T-cell (primary cell): ENCODE results near the gene NEGR1. TPM values are rescaled to one million over a fixed set of nuclear protein-coding genes. Genes with fewer than 3 reads are reported as not detected.

Source experiments
- ATAC-seq, 4 experiments: fragments of 200-7000 bp in 3 of 4; fragments of 150-1000 bp in 1 of 4; cut with Tn5 transposase; replicated peaks in 1 of 4; 1 replicate in 3 of 4; 2 replicates in 1 of 4; pipeline ENCODE4 v1.10.0; 2021; ENCODE audit warnings: moderate library complexity in 3 of 4, mild to moderate bottlenecking in 2 of 4, moderate number of reproducible peaks in 1 of 4
- CTCF ChIA-PET, 2 donors: fragments of 300-600 bp; sonication (Branson Sonifier 250); formaldehyde crosslinking; loops; one replicate each; lab custom pipeline; 2022; ENCODE audit warnings: antibody characterized with exemption in 2 of 2; lab: Charles Lee
- POLR2A ChIA-PET, 2 donors: fragments of 300-600 bp; sonication (Branson Sonifier 250); formaldehyde crosslinking; loops; one replicate each; lab custom pipeline; 2022; ENCODE audit warnings: antibody characterized with exemption in 2 of 2; lab: Charles Lee
- DNase-seq, 35 experiments: peaks; one replicate each; pipeline versions ENCODE4 v3.0.0 to v3.0.0-alpha.2; 2013 to 2023
- H3K27ac ChIP-seq: one replicate; pipeline ENCODE4 v1.5.1; 2013; ENCODE audit warnings: low read length
- H3K27me3 ChIP-seq, 2 experiments: replicated peaks in 1 of 2; 1 replicate in 1 of 2; 2 replicates in 1 of 2; pipeline versions ENCODE4 v1.6.1 to v1.7.0; 2013; ENCODE audit warnings: low read length in 1 of 2, mixed read lengths in 1 of 2; ENCODE audit not compliant: control insufficient read depth in 2 of 2, insufficient read depth in 2 of 2; ENCODE audit errors: extremely low read depth in 1 of 2
- H3K36me3 ChIP-seq, 2 donors: 1 replicate in 1 of 2; 2 replicates in 1 of 2; pipeline versions ENCODE4 v1.6.1 to v1.7.0; 2013; ENCODE audit warnings: low read length in 1 of 2; ENCODE audit not compliant: control insufficient read depth in 2 of 2, insufficient read depth in 1 of 2; ENCODE audit errors: extremely low read depth in 1 of 2
- H3K4me1 ChIP-seq, 2 experiments: 1 replicate in 1 of 2; 2 replicates in 1 of 2; pipeline versions ENCODE4 v1.6.1 to v1.7.0; 2013; ENCODE audit warnings: low read length in 2 of 2, mixed read lengths in 1 of 2; ENCODE audit not compliant: insufficient read depth in 2 of 2, control insufficient read depth in 1 of 2; ENCODE audit errors: extremely low read depth in 1 of 2
- H3K4me3 ChIP-seq, 2 donors: 1 replicate in 1 of 2; 2 replicates in 1 of 2; pipeline versions ENCODE4 v1.5.1 to v1.7.0; 2013; ENCODE audit warnings: mild to moderate bottlenecking in 2 of 2, low read length in 1 of 2, moderate library complexity in 1 of 2; ENCODE audit not compliant: control insufficient read depth in 1 of 2; ENCODE audit errors: extremely low read depth in 1 of 2
- H3K9me3 ChIP-seq: 2 replicates; pipeline ENCODE4 v1.7.0; 2013
- H3K27ac Mint-ChIP-seq, 2 donors: one replicate each; pipeline ENCODE4 v1.8.0; 2020 to 2021; ENCODE audit warnings: mild to moderate bottlenecking in 2 of 2, mixed read lengths in 2 of 2
- H3K27me3 Mint-ChIP-seq, 2 donors: one replicate each; pipeline ENCODE4 v1.8.0; 2021 to 2022; ENCODE audit warnings: mixed read lengths in 2 of 2
- H3K36me3 Mint-ChIP-seq: one replicate; pipeline ENCODE4 v1.8.0; 2021; ENCODE audit warnings: mixed read lengths
- H3K4me1 Mint-ChIP-seq, 3 donors: one replicate each; pipeline ENCODE4 v1.8.0; 2020 to 2022; ENCODE audit warnings: mixed read lengths in 3 of 3, mild to moderate bottlenecking in 1 of 3
- H3K4me3 Mint-ChIP-seq, 3 donors: one replicate each; pipeline ENCODE4 v1.8.0; 2020 to 2022; ENCODE audit warnings: mild to moderate bottlenecking in 3 of 3, mixed read lengths in 3 of 3, moderate library complexity in 3 of 3
- H3K9me3 Mint-ChIP-seq, 3 donors: one replicate each; pipeline ENCODE4 v1.8.0; 2020 to 2022; ENCODE audit warnings: mixed read lengths in 3 of 3
- WGBS: methylation state at CpG from one replicate; pipeline ENCODE4 v1.1.5; 2013; ENCODE audit warnings: missing lambda C conversion rate; ENCODE audit not compliant: insufficient coverage; 5-methylcytosine and 5-hydroxymethylcytosine counted together
- total RNA-seq, 35 experiments: library from RNA in 6 of 35; stranded (reverse) in 6 of 35; fragments of 120-200 nt in 1 of 35; gene quantifications; one replicate each; pipeline versions ENCODE4 v1.2.1 to v1.2.4 and lab custom pipeline; 2013 to 2026

NEGR1 gene
- total RNA-seq, 5 donors from 2014 or later (not counting 1 experiment from before 2014, with no cell fraction given): 0.05 to 0.26 (median 0.14) TPM; not detected in 1

DNA sequence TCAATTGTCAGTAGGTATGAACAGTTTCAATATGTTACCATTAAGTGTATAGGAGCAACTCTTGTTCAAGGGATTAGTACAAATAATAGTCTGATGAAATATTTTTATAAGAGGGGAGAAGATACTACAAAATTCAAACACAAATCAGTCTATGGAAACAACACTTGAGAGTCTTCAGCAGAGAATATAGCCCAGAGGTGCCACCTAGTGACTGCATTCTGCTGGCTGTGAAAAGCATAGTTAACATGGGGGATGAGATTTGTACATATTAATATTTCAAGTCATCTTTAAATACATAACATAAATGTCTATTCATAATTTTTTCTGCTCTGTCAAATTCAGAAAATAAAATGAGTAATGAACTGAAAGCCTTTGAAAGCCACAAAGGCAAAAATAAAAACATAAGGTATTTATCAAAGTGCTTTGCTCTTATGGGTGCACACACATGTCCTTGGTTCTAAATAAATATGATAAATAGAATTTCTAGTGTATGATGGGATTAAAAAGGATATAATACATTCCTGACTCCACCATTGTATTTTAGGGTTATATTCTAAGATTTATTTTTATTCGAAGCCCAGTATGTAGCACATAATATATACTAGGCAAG, 760.6 kb downstream of the NEGR1 start:
- H3K9me3 Mint-ChIP-seq: no peaks in the 10 kb centered on the region
- no peak overlapping the region for H3K4me3 Mint-ChIP-seq

DNA sequence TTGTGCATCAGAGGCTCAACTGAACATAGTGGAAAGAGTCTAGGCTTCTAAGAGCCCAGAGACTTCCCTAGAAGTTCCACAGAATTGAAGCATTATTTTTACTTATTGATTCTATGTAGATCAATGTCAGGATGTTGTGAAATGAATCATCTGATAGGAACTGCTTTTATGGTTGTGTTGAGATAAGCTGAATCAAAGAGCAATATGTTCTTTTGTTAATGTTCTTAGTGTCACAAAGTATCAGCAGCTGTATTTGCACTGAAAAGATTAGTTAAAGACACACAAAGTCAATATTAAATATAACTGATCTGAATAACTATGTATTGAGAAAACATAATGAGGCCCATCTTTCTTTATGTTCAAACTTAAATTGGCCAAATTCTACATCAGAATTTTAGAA, 770.8 kb downstream of the NEGR1 start:
- H3K9me3 Mint-ChIP-seq: peaks cover 0 to 6% (median 4%) of the 10 kb centered on the region in 3 donors
- H3K27ac Mint-ChIP-seq: no peak overlapping the region
- Histone ChIP-seq H3K4me1 (no peaks in the 10 kb centered on the region), H3K27me3 (no peaks in the 10 kb centered on the region), H3K9me3 (no peaks in the 10 kb centered on the region), H3K27ac (no peak overlapping the region), H3K4me3 (no peak overlapping the region), H3K36me3 (no peaks in the 10 kb centered on the region)
- H3K4me1 Mint-ChIP-seq: no peaks in the 10 kb centered on the region
- no peaks in the 10 kb centered on the region for H3K27me3 Mint-ChIP-seq
- H3K4me3 Mint-ChIP-seq: no peak overlapping the region
- POLR2A ChIA-PET: no interaction called here
- no peaks in the 10 kb centered on the region for H3K36me3 Mint-ChIP-seq
- ATAC-seq (no peak), DNase-seq (no peak)
- CTCF ChIA-PET: no interaction called here

More for the DNA sequence above, 760.6 kb downstream of the NEGR1 start:
- no CpG with 5 or more reads among the region's 1 CpG for WGBS
- H3K4me3 ChIP-seq: no peak overlapping the region
- Mint-ChIP-seq H3K27me3 (no peaks in the 10 kb centered on the region), H3K27ac (no peak overlapping the region), H3K4me1 (no peaks in the 10 kb centered on the region), H3K36me3 (no peaks in the 10 kb centered on the region)
- no peak for DNase-seq
- no peaks in the 10 kb centered on the region for H3K27me3 ChIP-seq
- ChIA-PET CTCF (no interaction called here), POLR2A (no interaction called here)
- H3K36me3 ChIP-seq: no peaks in the 10 kb centered on the region
- ATAC-seq: no peak
- no peaks in the 10 kb centered on the region for H3K9me3 ChIP-seq
- H3K4me1 ChIP-seq: no peaks in the 10 kb centered on the region
- no peak overlapping the region for H3K27ac ChIP-seq

DNA sequence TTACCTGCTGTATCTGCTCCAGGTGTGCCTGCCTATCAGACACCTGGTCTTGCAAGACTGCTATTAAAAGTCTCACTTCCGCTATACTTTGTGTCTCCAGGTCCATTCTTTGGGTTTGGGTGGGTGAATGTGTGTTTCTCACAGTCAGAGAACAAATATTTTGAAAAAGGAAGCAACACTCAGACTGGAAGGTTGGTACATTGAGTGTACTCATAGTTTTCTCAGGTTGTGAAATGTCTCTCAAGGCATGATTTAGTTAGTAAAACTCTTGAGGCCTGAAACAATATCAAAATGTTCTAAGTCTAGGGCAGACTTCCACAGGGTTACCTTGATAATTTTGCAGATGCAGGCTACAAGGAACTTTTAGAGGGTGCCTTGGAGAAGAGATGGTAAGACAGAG, 771.6 kb downstream of the NEGR1 start:
- Histone ChIP-seq H3K4me1 (no peaks in the 10 kb centered on the region), H3K36me3 (no peaks in the 10 kb centered on the region), H3K27ac (no peak overlapping the region), H3K9me3 (no peaks in the 10 kb centered on the region), H3K27me3 (no peaks in the 10 kb centered on the region), H3K4me3 (no peak overlapping the region)
- DNase-seq (no peak), ATAC-seq (no peak)
- H3K9me3 Mint-ChIP-seq: peaks cover 0 to 9% (median 6%) of the 10 kb centered on the region in 3 donors
- 83% methylated on average over 1 of the region's 1 CpG for WGBS
- ChIA-PET POLR2A (no interaction called here), CTCF (no interaction called here)
- no peaks in the 10 kb centered on the region for H3K4me1 Mint-ChIP-seq
- H3K27me3 Mint-ChIP-seq: no peaks in the 10 kb centered on the region
- no peak overlapping the region for H3K27ac Mint-ChIP-seq
- no peaks in the 10 kb centered on the region for H3K36me3 Mint-ChIP-seq
- H3K4me3 Mint-ChIP-seq: no peak overlapping the region

DNA sequence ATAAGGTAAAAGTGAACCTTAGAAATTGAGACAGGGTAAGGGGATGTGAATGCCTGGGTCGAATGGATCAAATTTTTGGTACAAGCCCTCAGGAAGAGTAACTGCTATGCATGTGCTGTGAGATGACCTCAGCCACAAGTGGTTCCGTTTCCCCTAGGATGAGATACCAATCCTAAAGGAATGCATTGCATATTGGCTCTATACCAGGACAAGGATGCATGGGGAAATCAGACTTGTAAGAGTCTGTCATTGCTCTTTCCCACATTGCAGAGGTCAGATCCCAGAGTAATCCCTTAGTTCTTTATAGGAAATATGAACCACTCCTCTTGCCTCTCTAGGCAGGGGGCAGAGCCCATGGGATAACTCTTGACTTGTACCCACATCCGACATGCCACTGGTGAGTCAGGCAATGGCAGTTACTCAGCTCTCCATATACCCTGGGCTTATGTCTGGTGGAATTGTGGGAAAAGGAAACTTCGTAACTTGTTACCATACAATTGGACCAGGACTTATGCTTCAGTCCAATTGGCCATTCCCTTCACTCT, 773.2 kb downstream of the NEGR1 start:
- H3K4me1 ChIP-seq: no peaks in the 10 kb centered on the region
- POLR2A ChIA-PET: no interaction called here
- Mint-ChIP-seq H3K4me1 (no peaks in the 10 kb centered on the region), H3K27me3 (no peaks in the 10 kb centered on the region), H3K4me3 (no peak overlapping the region), H3K9me3 (peaks cover 0 to 9% (median 6%) of the 10 kb centered on the region in 3 donors), H3K36me3 (no peaks in the 10 kb centered on the region), H3K27ac (no peak overlapping the region)
- no peak overlapping the region for H3K4me3 ChIP-seq
- ATAC-seq (no peak), DNase-seq (no peak)
- H3K27me3 ChIP-seq: no peaks in the 10 kb centered on the region
- H3K27ac ChIP-seq: no peak overlapping the region
- CTCF ChIA-PET: no interaction called here
- no peaks in the 10 kb centered on the region for H3K36me3 ChIP-seq
- WGBS: 86% methylated on average over 2 of the region's 4 CpGs
- H3K9me3 ChIP-seq: no peaks in the 10 kb centered on the region

DNA sequence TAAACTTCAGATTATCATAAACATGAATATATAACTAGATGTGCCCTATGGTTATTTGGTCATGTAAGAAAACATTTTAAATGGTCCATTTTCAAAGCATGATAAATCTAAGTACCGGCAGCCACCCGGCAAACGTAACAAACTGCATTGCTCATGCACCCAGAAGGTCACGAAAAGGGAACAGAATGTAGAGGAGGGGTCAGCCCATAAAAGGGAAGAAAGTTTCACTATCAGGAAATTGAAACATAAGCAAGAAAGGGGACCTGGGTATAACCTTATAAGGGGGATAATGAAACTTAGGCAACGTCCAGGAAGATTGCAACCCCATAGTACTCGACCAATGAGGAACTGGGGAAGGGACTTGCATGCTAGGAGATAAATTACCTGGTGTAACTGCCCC, 780.3 kb downstream of the NEGR1 start:
- Histone ChIP-seq H3K36me3 (no peaks in the 10 kb centered on the region), H3K27ac (no peak overlapping the region), H3K4me1 (no peaks in the 10 kb centered on the region), H3K9me3 (no peaks in the 10 kb centered on the region), H3K27me3 (no peaks in the 10 kb centered on the region), H3K4me3 (no peak overlapping the region)
- ChIA-PET CTCF (no interaction called here), POLR2A (no interaction called here)
- Mint-ChIP-seq H3K27me3 (no peaks in the 10 kb centered on the region), H3K4me3 (no peak overlapping the region), H3K9me3 (peaks cover 3 to 17% (median 6%) of the 10 kb centered on the region in 3 donors), H3K27ac (no peak overlapping the region), H3K36me3 (no peaks in the 10 kb centered on the region), H3K4me1 (no peaks in the 10 kb centered on the region)
- DNase-seq: no peak
- 66% methylated on average over 6 of the region's 6 CpGs for WGBS
- ATAC-seq: no peak

DNA sequence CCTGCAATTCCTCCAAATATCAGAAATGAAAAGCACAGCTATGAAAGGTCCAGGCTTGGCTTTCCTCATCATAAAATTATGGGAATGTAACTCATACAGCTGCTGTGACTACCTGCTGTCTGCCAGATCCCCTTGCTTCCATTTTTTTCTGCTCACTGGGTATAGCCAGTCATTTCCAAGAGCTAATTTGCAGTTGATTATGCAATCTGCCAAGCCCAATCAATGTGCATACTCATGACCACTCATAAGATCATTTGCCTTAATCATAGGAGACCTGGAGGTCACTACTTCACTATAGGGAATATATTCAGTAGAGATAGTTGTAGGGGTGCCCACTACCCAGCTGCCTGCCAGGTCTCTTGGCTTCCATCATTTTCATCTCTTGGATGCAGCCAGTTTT, 783.8 kb downstream of the NEGR1 start:
- Mint-ChIP-seq H3K4me3 (no peak overlapping the region), H3K4me1 (no peaks in the 10 kb centered on the region), H3K36me3 (no peaks in the 10 kb centered on the region), H3K27ac (no peak overlapping the region), H3K27me3 (no peaks in the 10 kb centered on the region), H3K9me3 (peaks cover 0 to 17% (median 0%) of the 10 kb centered on the region in 3 donors)
- no peaks in the 10 kb centered on the region for H3K9me3 ChIP-seq
- CTCF ChIA-PET: no interaction called here
- ATAC-seq (no peak), DNase-seq (no peak)
- no peaks in the 10 kb centered on the region for H3K27me3 ChIP-seq
- H3K36me3 ChIP-seq: no peaks in the 10 kb centered on the region
- POLR2A ChIA-PET: no interaction called here
- H3K4me1 ChIP-seq: no peaks in the 10 kb centered on the region
- no peak overlapping the region for H3K27ac ChIP-seq
- H3K4me3 ChIP-seq: no peak overlapping the region

DNA sequence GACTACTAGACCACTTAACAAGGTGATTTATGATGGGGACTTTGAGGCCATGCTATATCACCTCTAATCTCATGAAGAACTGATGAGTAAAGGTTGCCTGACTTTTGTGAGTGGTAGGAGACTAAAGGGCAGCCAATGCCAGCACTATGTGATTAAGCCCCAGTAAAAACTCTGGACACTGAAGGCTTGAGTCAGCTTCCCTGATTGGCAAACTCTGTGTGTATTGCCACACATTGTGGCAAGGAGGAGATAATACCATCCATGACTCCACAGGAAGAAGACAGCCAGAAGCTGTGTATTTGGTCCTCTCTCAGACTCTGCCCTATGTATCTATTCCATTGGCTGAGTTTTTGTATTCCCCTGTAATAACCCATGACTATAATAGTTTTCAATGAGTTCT, 788.2 kb downstream of the NEGR1 start:
- no peaks in the 10 kb centered on the region for H3K9me3 ChIP-seq
- no peaks in the 10 kb centered on the region for H3K4me1 Mint-ChIP-seq
- no peak overlapping the region for H3K27ac ChIP-seq
- no peaks in the 10 kb centered on the region for H3K36me3 Mint-ChIP-seq
- H3K4me3 ChIP-seq: no peak overlapping the region
- no peaks in the 10 kb centered on the region for H3K36me3 ChIP-seq
- H3K27ac Mint-ChIP-seq: no peak overlapping the region
- H3K9me3 Mint-ChIP-seq: no peaks in the 10 kb centered on the region
- CTCF ChIA-PET: no interaction called here
- no peak overlapping the region for H3K4me3 Mint-ChIP-seq
- no peak for ATAC-seq
- no peaks in the 10 kb centered on the region for H3K4me1 ChIP-seq
- no peaks in the 10 kb centered on the region for H3K27me3 ChIP-seq
- H3K27me3 Mint-ChIP-seq: no peaks in the 10 kb centered on the region
- no peak for DNase-seq
- POLR2A ChIA-PET: no interaction called here
